ENCODE results near the gene NUP62. TPM values are rescaled to one million over a fixed set of nuclear protein-coding genes. Genes with fewer than 3 reads are reported as not detected.

NUP62 gene
- total RNA-seq, 1 donor from 2014 or later: 61.1 TPM

- Histone ChIP-seq H3K36me3 (ENCODE audit: control insufficient read depth, insufficient read depth, low read length) (peaks cover 3% of the 10 kb centered on the region), H3K4me3 (ENCODE audit: low read depth, low read length) (no peak overlapping the region), H3K27me3 (ENCODE audit: control insufficient read depth, insufficient read depth, low read length) (no peaks in the 10 kb centered on the region)
- no peak for TF ChIP-seq CTCF (IDR thresholded peaks at IDR 0.05; ENCODE audit: insufficient read depth, low read length, poor library complexity, severe bottlenecking)
- DNase-seq (ENCODE audit: low read depth): no peak
Measured at GRCh38 chr19:49920624-49921363, 8.5 kb downstream of the NUP62 start.

GRCh38 chr19:49918089-49918488 lies 11.2 kb downstream of the NUP62 start:
- H3K36me3 ChIP-seq (ENCODE audit: control insufficient read depth, insufficient read depth, low read length): peaks cover 4% of the 10 kb centered on the region
- H3K27me3 ChIP-seq (ENCODE audit: control insufficient read depth, insufficient read depth, low read length): no peaks in the 10 kb centered on the region
- no peak for TF ChIP-seq CTCF (IDR thresholded peaks at IDR 0.05; ENCODE audit: insufficient read depth, low read length, poor library complexity, severe bottlenecking)
- H3K4me3 ChIP-seq (ENCODE audit: low read depth, low read length): no peak overlapping the region
- DNase-seq (ENCODE audit: low read depth): no peak

GRCh38 chr19:49916839-49917733 lies 12.2 kb downstream of the NUP62 start:
- no peaks in the 10 kb centered on the region for H3K27me3 ChIP-seq (ENCODE audit: control insufficient read depth, insufficient read depth, low read length)
- peak; percentile 27 for TF ChIP-seq CTCF (IDR thresholded peaks at IDR 0.05; ENCODE audit: insufficient read depth, low read length, poor library complexity, severe bottlenecking)
- H3K4me3 ChIP-seq (ENCODE audit: low read depth, low read length): no peak overlapping the region
- H3K36me3 ChIP-seq (ENCODE audit: control insufficient read depth, insufficient read depth, low read length): peaks cover 4% of the 10 kb centered on the region
- DNase-seq (ENCODE audit: low read depth): no peak

GRCh38 chr19:49915271-49915670 lies 14.0 kb downstream of the NUP62 start:
- DNase-seq (ENCODE audit: low read depth): no peak
- peaks cover 2% of the 10 kb centered on the region for H3K36me3 ChIP-seq (ENCODE audit: control insufficient read depth, insufficient read depth, low read length)
- no peaks in the 10 kb centered on the region for H3K27me3 ChIP-seq (ENCODE audit: control insufficient read depth, insufficient read depth, low read length)
- H3K4me3 ChIP-seq (ENCODE audit: low read depth, low read length): no peak overlapping the region
- peak; percentile 4 for TF ChIP-seq CTCF (IDR thresholded peaks at IDR 0.05; ENCODE audit: insufficient read depth, low read length, poor library complexity, severe bottlenecking)

- Histone ChIP-seq H3K4me3 (ENCODE audit: low read depth, low read length) (no peak overlapping the region), H3K27me3 (ENCODE audit: control insufficient read depth, insufficient read depth, low read length) (no peaks in the 10 kb centered on the region), H3K36me3 (ENCODE audit: control insufficient read depth, insufficient read depth, low read length) (peaks cover 2% of the 10 kb centered on the region)
- no peak for DNase-seq (ENCODE audit: low read depth)
- TF ChIP-seq CTCF (IDR thresholded peaks at IDR 0.05; ENCODE audit: insufficient read depth, low read length, poor library complexity, severe bottlenecking): no peak
Measured at GRCh38 chr19:49913720-49914119, 15.6 kb downstream of the NUP62 start.
